Measurements from ENCODE around the gene ENG.
A peak's percentile ranks its signal among the peaks of the same experiment; 100 is the strongest.

ENG gene

DNA sequence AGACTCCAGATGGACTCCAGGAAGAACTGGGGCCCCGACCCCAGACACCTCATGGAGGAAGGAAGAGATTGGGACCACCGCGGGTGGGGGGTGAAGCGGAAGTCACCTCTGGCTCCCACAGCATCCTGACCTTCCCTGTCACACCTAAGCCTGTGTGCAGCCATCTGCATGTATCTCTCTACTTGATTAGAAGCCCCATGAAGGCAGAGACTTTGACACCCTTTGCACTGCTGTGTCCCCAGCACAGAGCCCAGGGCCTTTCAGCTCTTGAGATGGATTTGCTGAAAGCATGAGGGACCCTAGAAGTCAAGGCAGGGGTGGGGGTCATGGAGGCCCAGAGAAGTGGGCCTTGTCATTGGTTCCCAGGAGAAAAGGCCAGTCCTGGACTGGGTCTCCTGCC is 2.8 kb upstream of the ENG start:
- DNase-seq (ENCODE audit: low read depth) = no peak
- TF ChIP-seq, protein P1, sequence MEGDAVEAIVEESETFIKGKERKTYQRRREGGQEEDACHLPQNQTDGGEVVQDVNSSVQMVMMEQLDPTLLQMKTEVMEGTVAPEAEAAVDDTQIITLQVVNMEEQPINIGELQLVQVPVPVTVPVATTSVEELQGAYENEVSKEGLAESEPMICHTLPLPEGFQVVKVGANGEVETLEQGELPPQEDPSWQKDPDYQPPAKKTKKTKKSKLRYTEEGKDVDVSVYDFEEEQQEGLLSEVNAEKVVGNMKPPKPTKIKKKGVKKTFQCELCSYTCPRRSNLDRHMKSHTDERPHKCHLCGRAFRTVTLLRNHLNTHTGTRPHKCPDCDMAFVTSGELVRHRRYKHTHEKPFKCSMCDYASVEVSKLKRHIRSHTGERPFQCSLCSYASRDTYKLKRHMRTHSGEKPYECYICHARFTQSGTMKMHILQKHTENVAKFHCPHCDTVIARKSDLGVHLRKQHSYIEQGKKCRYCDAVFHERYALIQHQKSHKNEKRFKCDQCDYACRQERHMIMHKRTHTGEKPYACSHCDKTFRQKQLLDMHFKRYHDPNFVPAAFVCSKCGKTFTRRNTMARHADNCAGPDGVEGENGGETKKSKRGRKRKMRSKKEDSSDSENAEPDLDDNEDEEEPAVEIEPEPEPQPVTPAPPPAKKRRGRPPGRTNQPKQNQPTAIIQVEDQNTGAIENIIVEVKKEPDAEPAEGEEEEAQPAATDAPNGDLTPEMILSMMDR (conservative IDR thresholded peaks at IDR 0.05; ENCODE audit: control insufficient read depth, insufficient read depth, low read depth, low read length) = no peak
- no peak overlapping the region for H3K4me3 ChIP-seq (ENCODE audit: control insufficient read depth, low read depth, low read length)

DNA sequence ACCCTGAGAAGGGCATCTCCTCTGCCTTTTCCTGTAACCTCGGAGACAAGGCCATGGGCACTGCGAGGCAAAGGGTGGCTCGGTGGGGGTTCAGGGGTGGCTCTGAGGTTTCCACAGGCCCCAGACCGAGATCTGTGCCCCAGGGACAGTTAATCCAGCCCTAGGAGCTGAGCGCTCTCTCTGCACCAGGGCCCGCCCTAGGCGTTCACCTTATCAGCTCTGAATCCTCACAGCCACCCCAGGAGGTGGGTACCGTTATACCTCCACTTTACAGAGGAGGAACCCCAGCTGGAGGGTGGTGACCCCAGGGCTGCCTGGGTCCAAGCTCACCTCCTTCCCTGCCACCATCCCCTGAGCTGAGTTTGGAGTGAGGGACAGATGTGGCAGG is 2.3 kb upstream of the ENG start:
- no peak for DNase-seq (ENCODE audit: low read depth)
- TF ChIP-seq, protein P1 (conservative IDR thresholded peaks at IDR 0.05; ENCODE audit: control insufficient read depth, insufficient read depth, low read depth, low read length) = no peak
- H3K4me3 ChIP-seq (ENCODE audit: control insufficient read depth, low read depth, low read length) = no peak overlapping the region

DNA sequence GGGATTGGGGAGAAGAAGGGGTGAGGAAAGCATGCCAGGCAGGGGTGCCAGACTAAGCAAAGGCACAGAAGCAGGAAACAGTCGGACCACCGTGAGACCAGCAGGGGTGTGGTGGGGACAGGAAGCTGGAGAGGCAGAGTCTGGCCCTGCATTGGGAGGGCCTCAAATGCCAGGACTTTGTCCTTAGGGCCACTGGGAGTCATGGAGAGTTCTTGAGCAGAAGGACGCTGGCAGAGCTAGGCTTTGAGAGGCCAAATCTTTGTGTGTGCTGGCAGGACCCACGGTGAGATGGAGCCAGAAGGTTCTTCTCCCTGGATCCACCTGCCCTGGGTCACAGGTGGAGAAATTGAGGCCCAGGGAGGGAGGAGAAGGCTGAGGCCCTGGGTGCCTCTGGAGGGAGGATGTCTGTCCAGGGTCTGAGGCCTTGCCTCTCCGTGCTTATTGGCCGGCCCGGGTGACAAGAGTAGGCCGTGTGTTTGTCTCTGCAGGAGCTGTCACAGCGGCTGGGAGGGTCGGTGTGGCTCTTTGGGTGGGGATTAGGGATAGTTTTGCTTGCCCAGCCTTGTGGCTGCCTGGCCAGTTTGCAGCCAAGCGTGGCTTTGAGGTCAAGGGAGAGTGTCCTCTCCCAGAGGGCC is 1.8 kb upstream of the ENG start:
- no peak for DNase-seq (ENCODE audit: low read depth)
- TF ChIP-seq, protein P1 (conservative IDR thresholded peaks at IDR 0.05; ENCODE audit: control insufficient read depth, insufficient read depth, low read depth, low read length) = no peak
- H3K4me3 ChIP-seq (ENCODE audit: control insufficient read depth, low read depth, low read length) = no peak overlapping the region

DNA sequence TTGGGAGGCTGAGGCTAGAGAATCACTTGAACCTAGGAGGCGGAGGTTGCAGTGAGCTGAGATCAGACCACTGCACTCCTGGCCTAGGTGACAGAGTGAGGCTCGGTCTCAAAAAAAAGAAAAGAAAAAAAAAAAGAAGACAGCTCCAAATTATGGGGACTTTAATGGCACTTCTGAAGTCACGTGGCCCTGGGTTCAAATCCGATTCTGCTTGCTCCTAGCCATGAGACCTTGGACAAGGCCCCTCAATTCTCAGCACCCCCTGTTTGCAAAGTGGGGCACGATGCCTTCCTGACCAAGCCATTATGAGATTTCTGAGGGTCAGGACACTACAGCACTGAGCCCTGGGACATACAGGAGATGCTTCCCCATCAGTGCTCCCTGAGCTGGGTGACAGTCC is 1.1 kb upstream of the ENG start:
- no peak for DNase-seq (ENCODE audit: low read depth)
- no peak overlapping the region for H3K4me3 ChIP-seq (ENCODE audit: control insufficient read depth, low read depth, low read length)
- TF ChIP-seq, protein P1 (conservative IDR thresholded peaks at IDR 0.05; ENCODE audit: control insufficient read depth, insufficient read depth, low read depth, low read length) = no peak

DNA sequence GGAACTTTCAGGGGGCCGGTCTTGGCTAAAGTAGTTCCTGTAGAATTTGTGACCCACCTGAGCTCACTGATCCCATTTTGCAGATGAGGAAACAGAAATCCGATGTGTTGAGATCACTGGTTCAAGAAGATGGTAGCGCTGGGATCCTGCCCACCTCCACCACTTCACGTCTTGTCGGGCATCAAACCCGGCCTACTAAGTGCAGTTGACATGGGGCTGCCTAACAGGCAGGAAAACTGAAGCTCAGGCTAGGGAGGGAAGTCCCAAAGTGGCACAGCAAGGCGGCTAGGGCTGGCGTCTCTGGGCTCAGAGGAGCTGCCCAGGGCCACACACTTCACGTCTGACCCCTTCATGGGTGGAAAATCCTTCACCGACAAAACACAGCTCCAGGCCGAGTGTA is 502 bp upstream of the ENG start:
- no peak for DNase-seq (ENCODE audit: low read depth)
- TF ChIP-seq, protein P1 (conservative IDR thresholded peaks at IDR 0.05; ENCODE audit: control insufficient read depth, insufficient read depth, low read depth, low read length) = no peak
- H3K4me3 ChIP-seq (ENCODE audit: control insufficient read depth, low read depth, low read length) = no peak overlapping the region

DNA sequence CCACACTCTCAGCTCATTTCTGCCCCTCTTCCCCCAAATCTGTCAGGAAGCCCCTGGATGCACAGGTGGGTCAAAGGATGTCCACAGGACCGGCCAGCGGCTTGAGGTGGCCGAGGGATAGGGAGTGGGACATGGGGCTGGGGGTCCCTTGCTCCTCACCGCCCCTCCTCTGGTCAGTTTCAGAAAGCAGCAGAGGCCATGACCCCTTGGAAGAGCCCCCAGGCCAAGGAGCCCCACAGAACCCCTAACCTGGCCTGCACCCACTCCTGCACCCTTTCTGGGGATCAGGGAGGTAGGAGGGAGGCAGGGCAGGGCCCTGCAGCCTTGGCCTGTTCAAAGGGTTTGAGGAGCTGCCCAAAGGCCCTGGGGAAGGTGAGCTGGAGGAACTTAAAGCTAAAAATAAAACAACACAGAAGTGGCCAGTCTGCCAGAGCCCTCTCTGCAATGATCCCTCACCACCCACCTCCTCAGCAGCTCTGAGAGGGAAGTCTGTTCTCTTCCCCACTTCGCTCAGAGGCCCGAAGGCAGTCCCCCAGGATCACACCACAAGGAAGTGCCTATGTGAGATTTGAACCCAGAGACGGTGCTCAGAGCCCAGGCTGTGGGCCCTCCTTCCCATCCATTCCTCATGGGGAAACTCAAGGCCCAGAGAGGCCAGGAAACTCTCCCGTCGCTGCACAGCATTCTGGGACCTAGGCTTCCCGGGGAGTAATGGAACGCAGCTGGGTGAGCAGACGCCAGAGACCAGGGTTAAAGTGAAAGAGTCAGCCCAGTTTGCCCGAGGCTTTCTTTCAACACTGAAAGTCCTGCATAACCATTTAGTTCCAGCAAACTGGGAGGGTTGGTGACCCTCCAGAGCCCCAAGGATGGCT is 910 bp downstream of the ENG start:
- TF ChIP-seq, protein P1 (conservative IDR thresholded peaks at IDR 0.05; ENCODE audit: control insufficient read depth, insufficient read depth, low read depth, low read length) = no peak
- DNase-seq (ENCODE audit: low read depth) = no peak
- peak overlapping the region; percentile 78 for H3K4me3 ChIP-seq (ENCODE audit: control insufficient read depth, low read depth, low read length)

All from fibroblast of mammary gland (primary cell).